Adipocyte (in vitro differentiated cells): Measurements from ENCODE around the gene PDE9A.

Experiments
- DNase-seq: peaks from one replicate; pipeline ENCODE4 v3.0.0-alpha.2; 2015; ENCODE audit warnings: low read depth
- H3K27me3 ChIP-seq: replicated peaks from 2 replicates; pipeline ENCODE4 v1.7.0; 2013; ENCODE audit warnings: mild to moderate bottlenecking, low read length, moderate library complexity; ENCODE audit not compliant: control insufficient read depth, insufficient read depth
- H3K36me3 ChIP-seq: 2 replicates; pipeline ENCODE4 v1.7.0; 2013; ENCODE audit warnings: low read length, mild to moderate bottlenecking, moderate library complexity; ENCODE audit not compliant: control insufficient read depth, insufficient read depth, severe bottlenecking
- H3K4me1 ChIP-seq: 2 replicates; pipeline ENCODE4 v1.7.0; 2013; ENCODE audit warnings: mild to moderate bottlenecking, low read length, moderate library complexity; ENCODE audit not compliant: control insufficient read depth, insufficient read depth
- H3K4me3 ChIP-seq: 2 replicates; pipeline ENCODE4 v1.7.0; 2013; ENCODE audit warnings: mild to moderate bottlenecking, low read length, moderate library complexity
- H3K9ac ChIP-seq: 2 replicates; pipeline ENCODE4 v1.7.0; 2013; ENCODE audit warnings: mild to moderate bottlenecking, low read length, moderate library complexity
- H3K9me3 ChIP-seq: 2 replicates; pipeline ENCODE4 v1.7.0; 2013; ENCODE audit warnings: mild to moderate bottlenecking, low read length, moderate library complexity; ENCODE audit not compliant: control insufficient read depth

PDE9A gene

GRCh38 chr21:42654179-42654912 is 925 bp downstream of the PDE9A start:
- no peak for DNase-seq
- Histone ChIP-seq H3K9ac (no peak overlapping the region), H3K9me3 (no peaks in the 10 kb centered on the region), H3K4me3 (peak overlapping the region; percentile 61), H3K4me1 (peaks cover 9% of the 10 kb centered on the region), H3K36me3 (no peaks in the 10 kb centered on the region), H3K27me3 (peaks cover 71% of the 10 kb centered on the region)

DNA sequence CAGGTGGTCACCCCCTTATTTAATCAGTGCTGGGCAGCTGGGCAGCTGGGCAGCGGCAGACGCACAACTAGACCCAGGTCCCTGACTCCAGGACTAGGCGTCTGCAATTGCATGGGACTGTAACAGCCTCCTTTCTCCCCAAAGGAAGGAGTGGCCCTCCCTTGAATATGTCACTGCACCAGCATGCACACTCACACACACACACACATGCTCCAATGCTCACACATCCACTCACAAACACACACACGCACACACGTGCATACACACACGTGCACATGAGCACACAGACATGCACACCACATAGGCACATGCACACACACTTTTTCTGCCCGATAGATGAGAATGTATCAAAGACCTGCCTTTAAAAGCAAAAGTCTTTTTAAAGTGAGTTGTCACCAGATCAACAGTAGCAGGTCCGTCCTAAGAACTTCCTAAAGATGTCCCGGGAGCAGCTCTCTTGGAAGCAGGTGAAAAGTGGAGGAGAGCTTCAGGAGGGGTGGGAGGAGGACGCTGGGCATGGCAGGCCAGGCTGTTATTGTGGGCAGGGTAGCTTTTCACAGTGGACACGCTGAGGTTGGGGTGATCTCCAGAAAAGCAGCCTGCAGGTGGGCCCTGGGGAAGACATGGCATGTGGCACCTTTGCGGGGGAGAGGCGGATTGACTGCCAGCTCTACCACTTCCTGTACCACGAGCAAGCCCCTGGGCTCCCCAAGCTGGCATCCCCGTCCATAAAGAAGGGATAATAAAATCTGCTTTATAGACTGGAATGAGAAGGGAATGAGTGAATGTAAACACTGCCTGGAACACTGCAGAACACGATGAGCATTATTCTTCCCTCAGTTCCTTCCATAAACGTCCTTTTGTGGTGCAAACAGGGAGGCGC is 1.7 kb downstream of the PDE9A start:
- Histone ChIP-seq H3K4me3 (no peak overlapping the region), H3K36me3 (no peaks in the 10 kb centered on the region), H3K9me3 (no peaks in the 10 kb centered on the region), H3K9ac (no peak overlapping the region), H3K4me1 (peaks cover 9% of the 10 kb centered on the region), H3K27me3 (peaks cover 74% of the 10 kb centered on the region)
- DNase-seq, result no peak

- Histone ChIP-seq H3K9me3 (no peaks in the 10 kb centered on the region), H3K4me3 (no peak overlapping the region), H3K36me3 (no peaks in the 10 kb centered on the region), H3K4me1 (peaks cover 9% of the 10 kb centered on the region), H3K27me3 (peaks cover 67% of the 10 kb centered on the region), H3K9ac (no peak overlapping the region)
- no peak for DNase-seq
Measured at GRCh38 chr21:42655796-42656770, 2.7 kb downstream of the PDE9A start.

DNA sequence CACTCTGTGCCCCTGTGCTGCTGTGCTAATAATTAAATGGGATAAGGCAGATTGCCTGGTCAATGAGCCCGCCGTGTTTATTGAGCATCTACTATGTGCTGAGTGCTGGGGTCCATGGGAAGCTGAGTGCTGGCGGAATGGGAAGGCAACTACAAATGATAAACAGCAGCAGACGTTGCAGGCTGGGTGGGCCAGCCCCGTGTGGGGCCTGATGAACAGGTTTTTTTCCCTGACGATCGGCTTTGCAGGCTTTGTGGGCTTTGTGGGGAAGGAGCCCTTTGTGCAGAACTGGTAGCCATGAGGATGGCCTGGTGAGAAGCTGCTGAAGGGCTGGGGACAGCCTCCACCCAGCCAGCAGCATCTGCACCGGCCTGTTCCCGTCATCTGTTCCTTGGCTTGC is 3.5 kb downstream of the PDE9A start:
- DNase-seq, result no peak
- Histone ChIP-seq H3K9ac (no peak overlapping the region), H3K4me3 (no peak overlapping the region), H3K27me3 (peaks cover 66% of the 10 kb centered on the region), H3K9me3 (no peaks in the 10 kb centered on the region), H3K4me1 (peaks cover 9% of the 10 kb centered on the region), H3K36me3 (no peaks in the 10 kb centered on the region)

DNA sequence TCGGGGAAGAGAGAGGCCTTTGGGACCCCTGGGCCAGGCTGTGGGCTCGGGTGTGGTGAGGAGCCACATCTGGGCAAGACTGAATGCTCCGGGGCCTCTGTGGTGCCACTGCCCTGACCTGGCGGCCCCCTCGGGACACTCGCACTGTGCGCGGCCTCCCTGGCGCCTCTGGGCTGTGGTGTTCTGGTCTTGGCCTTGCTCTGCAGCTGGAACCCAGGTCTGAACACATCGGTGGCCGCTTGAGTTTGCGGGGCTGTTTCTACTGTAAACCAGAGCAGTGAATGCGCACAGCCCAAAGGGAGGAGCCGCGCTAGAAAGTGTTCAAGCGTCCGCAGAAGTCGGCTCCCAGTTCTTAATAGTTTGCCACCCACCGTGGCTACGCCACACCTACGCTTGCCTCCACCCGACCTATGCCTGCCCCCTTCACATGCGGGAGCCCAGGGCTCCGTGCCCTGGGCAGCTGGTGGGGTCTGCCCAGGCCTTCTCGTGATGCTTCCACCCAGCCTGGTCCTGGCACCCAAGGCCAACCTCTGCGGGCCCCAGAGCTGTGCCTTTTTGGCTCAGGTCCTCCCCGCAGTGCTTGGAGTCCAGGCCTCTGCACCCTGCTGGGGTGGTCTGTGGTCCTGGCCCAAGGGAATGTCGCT is 4.4 kb downstream of the PDE9A start:
- H3K36me3 ChIP-seq, result no peaks in the 10 kb centered on the region
- H3K4me3 ChIP-seq, result no peak overlapping the region
- DNase-seq, result no peak
- peaks cover 59% of the 10 kb centered on the region for H3K27me3 ChIP-seq
- H3K9me3 ChIP-seq, result no peaks in the 10 kb centered on the region
- H3K4me1 ChIP-seq, result peaks cover 8% of the 10 kb centered on the region
- H3K9ac ChIP-seq, result no peak overlapping the region

DNA sequence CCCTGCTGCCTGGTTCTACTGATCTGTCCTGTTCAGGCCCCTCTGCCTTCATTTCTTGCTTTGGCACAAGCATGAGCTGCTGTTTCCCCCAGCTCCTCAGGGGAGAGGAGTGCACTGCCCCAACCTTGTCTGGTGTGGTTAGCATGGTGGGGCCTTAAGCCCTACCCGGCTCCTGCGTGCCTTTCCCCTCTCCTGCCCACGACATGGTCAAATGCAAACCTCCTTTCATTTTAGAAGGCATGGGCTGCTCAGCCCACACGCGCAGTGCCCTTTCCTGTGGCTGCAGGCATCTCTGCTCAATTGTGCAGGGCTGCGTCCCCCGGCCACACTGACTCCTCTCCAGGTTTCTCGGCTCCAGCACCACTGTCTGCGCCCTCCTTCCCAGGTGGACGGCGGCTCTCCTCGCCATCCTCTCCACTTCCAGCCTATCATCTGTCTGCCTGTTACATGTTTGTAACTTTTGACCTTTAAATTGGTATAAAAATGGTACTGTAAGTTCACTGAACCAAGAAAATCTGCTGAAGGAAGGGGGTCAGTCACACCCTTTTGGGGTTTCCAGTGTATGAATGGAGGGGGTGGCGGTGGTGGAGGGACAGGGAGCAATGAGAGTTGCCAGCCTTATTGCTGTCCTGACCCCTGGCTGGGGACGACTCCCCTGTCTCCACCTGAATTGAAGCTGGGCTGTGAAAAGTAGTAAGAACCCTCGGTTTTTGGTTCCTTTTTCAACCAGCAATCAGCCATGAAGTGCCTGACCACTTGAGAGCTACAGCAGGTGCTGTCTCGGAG is 5.1 kb downstream of the PDE9A start:
- Histone ChIP-seq H3K9ac (no peak overlapping the region), H3K4me1 (peaks cover 4% of the 10 kb centered on the region), H3K4me3 (no peak overlapping the region), H3K27me3 (peaks cover 56% of the 10 kb centered on the region), H3K9me3 (no peaks in the 10 kb centered on the region), H3K36me3 (no peaks in the 10 kb centered on the region)
- DNase-seq, result no peak

GRCh38 chr21:42659416-42660117 is 6.1 kb downstream of the PDE9A start:
- Histone ChIP-seq H3K36me3 (no peaks in the 10 kb centered on the region), H3K9ac (no peak overlapping the region), H3K4me1 (peaks cover under 1% of the 10 kb centered on the region), H3K27me3 (peaks cover 60% of the 10 kb centered on the region), H3K4me3 (no peak overlapping the region), H3K9me3 (no peaks in the 10 kb centered on the region)
- no peak for DNase-seq

- no peaks in the 10 kb centered on the region for H3K4me1 ChIP-seq
- no peaks in the 10 kb centered on the region for H3K36me3 ChIP-seq
- no peak overlapping the region for H3K9ac ChIP-seq
- no peaks in the 10 kb centered on the region for H3K9me3 ChIP-seq
- H3K27me3 ChIP-seq, result peaks cover 55% of the 10 kb centered on the region
- DNase-seq, result no peak
- no peak overlapping the region for H3K4me3 ChIP-seq
Measured at GRCh38 chr21:42660118-42660470, 6.7 kb downstream of the PDE9A start.

- Histone ChIP-seq H3K4me1 (no peaks in the 10 kb centered on the region), H3K4me3 (no peak overlapping the region)
- DNase-seq, result no peak
Measured at GRCh38 chr21:42661688-42662429, 8.4 kb downstream of the PDE9A start.

More at GRCh38 chr21:42661688-42662429, 8.4 kb downstream of the PDE9A start:
- H3K36me3 ChIP-seq, result no peaks in the 10 kb centered on the region
- no peaks in the 10 kb centered on the region for H3K9me3 ChIP-seq
- H3K9ac ChIP-seq, result no peak overlapping the region
- peaks cover 38% of the 10 kb centered on the region for H3K27me3 ChIP-seq
